ENCODE measurements around the gene LMAN2L.

LMAN2L gene

GRCh38 chr2:96684883-96685576 lies 54.8 kb downstream of the LMAN2L start:
- Histone ChIP-seq H3K9me3 (ENCODE audit: control insufficient read depth, low read length) (no peaks in the 10 kb centered on the region), H3K4me2 (ENCODE audit: low read length, poor library complexity, severe bottlenecking) (no peak overlapping the region), H3K79me1 (replicated peaks; ENCODE audit: low read length, poor library complexity, severe bottlenecking) (no peaks in the 10 kb centered on the region), H3K27me3 (ENCODE audit: control insufficient read depth in 1 of 2, insufficient read depth in 1 of 2, low read length in 2 of 2) (peaks cover 8 to 51% of the 10 kb centered on the region in 2 experiments), H4K91ac (ENCODE audit: low read length) (no peak overlapping the region), H3K36me3 (ENCODE audit: control insufficient read depth in 1 of 2, insufficient read depth in 2 of 2, low read depth in 1 of 2, low read length in 2 of 2) (no peaks in the 10 kb centered on the region), H3K4ac (ENCODE audit: low read depth in 1 of 2, low read length in 2 of 2) (no peak overlapping the region), H3K27ac (ENCODE audit: low read length, poor library complexity, severe bottlenecking) (no peak overlapping the region), H3K9ac (ENCODE audit: low read length) (no peak overlapping the region), H2AK5ac (ENCODE audit: low read length, severe bottlenecking) (no peak overlapping the region), H2BK120ac (ENCODE audit: low read depth, low read length) (no peak overlapping the region), H3K14ac (ENCODE audit: low read length in 2 of 2) (no peak overlapping the region), H2AFZ (ENCODE audit: low read depth, low read length) (no peak overlapping the region), H3K18ac (ENCODE audit: low read depth in 1 of 2, low read length in 2 of 2) (no peak overlapping the region), H3K23ac (ENCODE audit: low read length in 2 of 2) (no peak overlapping the region), H2BK15ac (ENCODE audit: low read depth, poor library complexity, severe bottlenecking) (no peak overlapping the region), H2BK12ac (ENCODE audit: low read length in 2 of 2) (no peak overlapping the region), H2BK5ac (ENCODE audit: low read depth, low read length, poor library complexity, severe bottlenecking) (no peak overlapping the region), H3K4me1 (ENCODE audit: control insufficient read depth, insufficient read depth, low read depth, low read length) (peaks cover 18% of the 10 kb centered on the region), H3K4me3 (ENCODE audit: insufficient read depth in 1 of 2, low read depth in 1 of 2, low read length in 2 of 2) (no peak overlapping the region), H4K8ac (ENCODE audit: low read length) (no peak overlapping the region)
- 91% methylated on average over 12 of the region's 16 CpGs for WGBS
- DNase-seq: no peak

GRCh38 chr2:96683972-96684820 lies 55.7 kb downstream of the LMAN2L start:
- H3K79me1 ChIP-seq (replicated peaks; ENCODE audit: low read length, poor library complexity, severe bottlenecking): no peaks in the 10 kb centered on the region
- H3K4ac ChIP-seq (ENCODE audit: low read depth in 1 of 2, low read length in 2 of 2): no peak overlapping the region
- no peak overlapping the region for H4K91ac ChIP-seq (ENCODE audit: low read length)
- H3K36me3 ChIP-seq (ENCODE audit: control insufficient read depth in 1 of 2, insufficient read depth in 2 of 2, low read depth in 1 of 2, low read length in 2 of 2): no peaks in the 10 kb centered on the region
- no peak overlapping the region for H2AFZ ChIP-seq (ENCODE audit: low read depth, low read length)
- no peak overlapping the region for H2BK15ac ChIP-seq (ENCODE audit: low read depth, poor library complexity, severe bottlenecking)
- no peak overlapping the region for H3K14ac ChIP-seq (ENCODE audit: low read length in 2 of 2)
- no peak overlapping the region for H3K4me3 ChIP-seq (ENCODE audit: insufficient read depth in 1 of 2, low read depth in 1 of 2, low read length in 2 of 2)
- peaks cover 8 to 57% of the 10 kb centered on the region in 2 experiments for H3K27me3 ChIP-seq (ENCODE audit: control insufficient read depth in 1 of 2, insufficient read depth in 1 of 2, low read length in 2 of 2)
- no peak overlapping the region for H2BK120ac ChIP-seq (ENCODE audit: low read depth, low read length)
- H3K23ac ChIP-seq (ENCODE audit: low read length in 2 of 2): no peak overlapping the region
- no peak overlapping the region for H2BK12ac ChIP-seq (ENCODE audit: low read length in 2 of 2)
- H3K4me2 ChIP-seq (ENCODE audit: low read length, poor library complexity, severe bottlenecking): no peak overlapping the region
- H3K9ac ChIP-seq (ENCODE audit: low read length): no peak overlapping the region
- no peak for DNase-seq
- no peak overlapping the region for H3K18ac ChIP-seq (ENCODE audit: low read depth in 1 of 2, low read length in 2 of 2)
- no peak overlapping the region for H3K27ac ChIP-seq (ENCODE audit: low read length, poor library complexity, severe bottlenecking)
- WGBS: 88% methylated on average over 13 of the region's 13 CpGs
- H3K4me1 ChIP-seq (ENCODE audit: control insufficient read depth, insufficient read depth, low read depth, low read length): peaks cover 20% of the 10 kb centered on the region
- no peaks in the 10 kb centered on the region for H3K9me3 ChIP-seq (ENCODE audit: control insufficient read depth, low read length)
- H2BK5ac ChIP-seq (ENCODE audit: low read depth, low read length, poor library complexity, severe bottlenecking): no peak overlapping the region
- H2AK5ac ChIP-seq (ENCODE audit: low read length, severe bottlenecking): no peak overlapping the region
- no peak overlapping the region for H4K8ac ChIP-seq (ENCODE audit: low read length)

GRCh38 chr2:96683307-96683706 lies 56.6 kb downstream of the LMAN2L start:
- no peak overlapping the region for H3K4ac ChIP-seq (ENCODE audit: low read depth in 1 of 2, low read length in 2 of 2)
- 83% methylated on average over 5 of the region's 5 CpGs for WGBS

GRCh38 chr2:96681540-96681939 lies 58.3 kb downstream of the LMAN2L start:
- H3K18ac ChIP-seq (ENCODE audit: low read depth in 1 of 2, low read length in 2 of 2): no peak overlapping the region
- no peak overlapping the region for H2AK5ac ChIP-seq (ENCODE audit: low read length, severe bottlenecking)
- H3K27me3 ChIP-seq (ENCODE audit: control insufficient read depth in 1 of 2, insufficient read depth in 1 of 2, low read length in 2 of 2): peaks cover 8 to 50% of the 10 kb centered on the region in 2 experiments
- no peak overlapping the region for H3K9ac ChIP-seq (ENCODE audit: low read length)
- no peaks in the 10 kb centered on the region for H3K36me3 ChIP-seq (ENCODE audit: control insufficient read depth in 1 of 2, insufficient read depth in 2 of 2, low read depth in 1 of 2, low read length in 2 of 2)
- no peak overlapping the region for H3K14ac ChIP-seq (ENCODE audit: low read length in 2 of 2)
- no peaks in the 10 kb centered on the region for H3K9me3 ChIP-seq (ENCODE audit: control insufficient read depth, low read length)
- no peak overlapping the region for H2BK15ac ChIP-seq (ENCODE audit: low read depth, poor library complexity, severe bottlenecking)
- H3K23ac ChIP-seq (ENCODE audit: low read length in 2 of 2): no peak overlapping the region
- H4K8ac ChIP-seq (ENCODE audit: low read length): no peak overlapping the region
- no peak overlapping the region for H2BK12ac ChIP-seq (ENCODE audit: low read length in 2 of 2)
- DNase-seq: no peak
- H3K4ac ChIP-seq (ENCODE audit: low read depth in 1 of 2, low read length in 2 of 2): no peak overlapping the region
- 92% methylated on average over 3 of the region's 4 CpGs for WGBS
- no peak overlapping the region for H2BK120ac ChIP-seq (ENCODE audit: low read depth, low read length)
- H3K4me2 ChIP-seq (ENCODE audit: low read length, poor library complexity, severe bottlenecking): no peak overlapping the region
- no peak overlapping the region for H3K27ac ChIP-seq (ENCODE audit: low read length, poor library complexity, severe bottlenecking)
- peaks cover 17% of the 10 kb centered on the region for H3K4me1 ChIP-seq (ENCODE audit: control insufficient read depth, insufficient read depth, low read depth, low read length)
- no peak overlapping the region for H4K91ac ChIP-seq (ENCODE audit: low read length)
- H3K4me3 ChIP-seq (ENCODE audit: insufficient read depth in 1 of 2, low read depth in 1 of 2, low read length in 2 of 2): no peak overlapping the region
- no peaks in the 10 kb centered on the region for H3K79me1 ChIP-seq (replicated peaks; ENCODE audit: low read length, poor library complexity, severe bottlenecking)
- H2BK5ac ChIP-seq (ENCODE audit: low read depth, low read length, poor library complexity, severe bottlenecking): no peak overlapping the region
- no peak overlapping the region for H2AFZ ChIP-seq (ENCODE audit: low read depth, low read length)

More at GRCh38 chr2:96683307-96683706, 56.6 kb downstream of the LMAN2L start:
- no peak overlapping the region for H4K91ac ChIP-seq (ENCODE audit: low read length)
- no peak overlapping the region for H2BK5ac ChIP-seq (ENCODE audit: low read depth, low read length, poor library complexity, severe bottlenecking)
- H3K14ac ChIP-seq (ENCODE audit: low read length in 2 of 2): no peak overlapping the region
- no peak overlapping the region for H3K9ac ChIP-seq (ENCODE audit: low read length)
- no peak overlapping the region for H3K4me2 ChIP-seq (ENCODE audit: low read length, poor library complexity, severe bottlenecking)
- H2BK15ac ChIP-seq (ENCODE audit: low read depth, poor library complexity, severe bottlenecking): no peak overlapping the region
- H3K36me3 ChIP-seq (ENCODE audit: control insufficient read depth in 1 of 2, insufficient read depth in 2 of 2, low read depth in 1 of 2, low read length in 2 of 2): no peaks in the 10 kb centered on the region
- no peak overlapping the region for H2AK5ac ChIP-seq (ENCODE audit: low read length, severe bottlenecking)
- DNase-seq: no peak
- peaks cover 20% of the 10 kb centered on the region for H3K4me1 ChIP-seq (ENCODE audit: control insufficient read depth, insufficient read depth, low read depth, low read length)
- H2AFZ ChIP-seq (ENCODE audit: low read depth, low read length): no peak overlapping the region
- peaks cover 8 to 57% of the 10 kb centered on the region in 2 experiments for H3K27me3 ChIP-seq (ENCODE audit: control insufficient read depth in 1 of 2, insufficient read depth in 1 of 2, low read length in 2 of 2)
- H3K23ac ChIP-seq (ENCODE audit: low read length in 2 of 2): no peak overlapping the region
- no peaks in the 10 kb centered on the region for H3K79me1 ChIP-seq (replicated peaks; ENCODE audit: low read length, poor library complexity, severe bottlenecking)
- H2BK12ac ChIP-seq (ENCODE audit: low read length in 2 of 2): no peak overlapping the region
- no peak overlapping the region for H3K27ac ChIP-seq (ENCODE audit: low read length, poor library complexity, severe bottlenecking)
- H4K8ac ChIP-seq (ENCODE audit: low read length): no peak overlapping the region
- H3K9me3 ChIP-seq (ENCODE audit: control insufficient read depth, low read length): no peaks in the 10 kb centered on the region
- no peak overlapping the region for H2BK120ac ChIP-seq (ENCODE audit: low read depth, low read length)
- no peak overlapping the region for H3K4me3 ChIP-seq (ENCODE audit: insufficient read depth in 1 of 2, low read depth in 1 of 2, low read length in 2 of 2)
- H3K18ac ChIP-seq (ENCODE audit: low read depth in 1 of 2, low read length in 2 of 2): no peak overlapping the region
